SK-N-SH (cell line): ENCODE data around the gene PKP2. TPM values are rescaled to one million over a fixed set of nuclear protein-coding genes. Genes with fewer than 3 reads are reported as not detected.
A peak's percentile ranks its signal among the peaks of the same experiment; 100 is the strongest.
"Not testable (repeated sequence)": the region's sequence is repeated elsewhere in the genome, so short reads cannot be mapped to it uniquely, and the experiment has no call there.

Source experiments
- CTCF ChIA-PET: fragments of 300-600, 350-600 bp; formaldehyde crosslinking; extraction: SDS; loops from one replicate; lab custom pipeline; 2021; lab: Yijun Ruan, JAX
- POLR2A ChIA-PET: fragments of 350-600 bp; sonication (Branson Sonifier 250); formaldehyde crosslinking; extraction: SDS; loops from one replicate; lab custom pipeline; 2020; ENCODE audit warnings: antibody characterized with exemption, inconsistent platforms; lab: Yijun Ruan, JAX
- DNase-seq: peaks from one replicate; pipeline ENCODE4 v3.0.0; 2012
- H2AFZ ChIP-seq: fragments of 200-600 bp; sonication (generic); 2 replicates; pipeline ENCODE4 v1.8.1; 2016; ENCODE audit warnings: antibody characterized with exemption, mild to moderate bottlenecking, low read depth
- H3F3A ChIP-seq: fragments of 200-600 bp; sonication (generic); replicated peaks from 2 replicates; pipeline ENCODE3; 2016; ENCODE audit warnings: antibody characterized with exemption, mild to moderate bottlenecking; ENCODE audit not compliant: insufficient read depth
- H3K27ac ChIP-seq, 2 experiments: fragments of 200-500 bp in 1 of 2; fragments of 200-600 bp in 1 of 2; sonication (Bioruptor generic) in 1 of 2; sonication (generic), shearing (Covaris generic) in 1 of 2; 2 replicates each; pipeline versions ENCODE4 v1.5.1 to v1.6.1; 2014 to 2016; ENCODE audit warnings: low read depth in 2 of 2, inconsistent platforms in 1 of 2, low read length in 1 of 2, mild to moderate bottlenecking in 1 of 2, mixed read lengths in 1 of 2
- H3K27me3 ChIP-seq: fragments of 200-600 bp; sonication (generic), shearing (Covaris generic); 2 replicates; pipeline ENCODE4 v1.6.1; 2016; ENCODE audit warnings: mixed run types; ENCODE audit not compliant: insufficient read depth
- H3K36me3 ChIP-seq, 2 experiments: fragments of 200-500 bp in 1 of 2; fragments of 200-600 bp in 1 of 2; sonication (Bioruptor generic) in 1 of 2; sonication (generic) in 1 of 2; replicated peaks in 1 of 2; 2 replicates each; pipeline versions ENCODE3 to v1.5.1; 2014 to 2016; ENCODE audit warnings: low read length in 1 of 2, mild to moderate bottlenecking in 1 of 2; ENCODE audit not compliant: insufficient read depth in 2 of 2, control insufficient read depth in 1 of 2
- H3K4me1 ChIP-seq, 2 experiments: fragments of 200-500 bp in 1 of 2; fragments of 200-600 bp in 1 of 2; sonication (Bioruptor generic) in 1 of 2; sonication (generic), shearing (Covaris generic) in 1 of 2; 2 replicates each; pipeline versions ENCODE4 v1.5.1 to v1.6.1; 2014 to 2016; ENCODE audit warnings: low read depth in 1 of 2, low read length in 1 of 2, mixed run types in 1 of 2; ENCODE audit not compliant: insufficient read depth in 2 of 2, control insufficient read depth in 1 of 2
- H3K4me2 ChIP-seq: fragments of 200-600 bp; sonication (generic), shearing (Covaris generic); 2 replicates; pipeline ENCODE4 v1.6.1; 2017; ENCODE audit warnings: mixed run types
- H3K4me3 ChIP-seq, 2 experiments: fragments of 200-500 bp in 1 of 2; fragments of 200-600 bp in 1 of 2; sonication (Bioruptor generic) in 1 of 2; sonication (generic), shearing (Covaris generic) in 1 of 2; 2 replicates each; pipeline versions ENCODE4 v1.5.1 to v1.8.1; 2014 to 2016; ENCODE audit warnings: low read depth in 2 of 2, inconsistent platforms in 1 of 2, low read length in 1 of 2, mild to moderate bottlenecking in 1 of 2, mixed read lengths in 1 of 2, moderate library complexity in 1 of 2
- H3K79me2 ChIP-seq: fragments of 200-600 bp; sonication (generic); 2 replicates; pipeline ENCODE4 v1.8.1; 2017; ENCODE audit warnings: mild to moderate bottlenecking; ENCODE audit not compliant: insufficient read depth
- H3K9ac ChIP-seq: fragments of 200-600 bp; sonication (generic); 2 replicates; pipeline ENCODE4 v1.6.1; 2017; ENCODE audit warnings: mixed run types
- H3K9me2 ChIP-seq: fragments of 200-600 bp; sonication (generic); 2 replicates; pipeline ENCODE4 v1.6.1; 2017; ENCODE audit warnings: mixed run types
- H3K9me3 ChIP-seq: fragments of 200-600 bp; sonication (generic); 2 replicates; pipeline ENCODE4 v1.6.1; 2017; ENCODE audit warnings: mixed run types, mild to moderate bottlenecking, moderate library complexity
- H4K20me1 ChIP-seq: fragments of 200-600 bp; sonication (generic); 2 replicates; pipeline ENCODE4 v1.6.1; 2017; ENCODE audit warnings: mild to moderate bottlenecking, mixed run types; ENCODE audit not compliant: insufficient read depth
- GATA2 ChIP-seq: sonication (generic); formaldehyde crosslinking; IDR thresholded peaks from 2 replicates; pipeline ENCODE4 v1.5.0; 2020; ENCODE audit warnings: mild to moderate bottlenecking, missing genetic modification reagents
- IRF3 ChIP-seq: fragments of 150-350 bp; IDR thresholded peaks from 2 replicates; pipeline ENCODE4 v1.6.1; 2016; ENCODE audit warnings: mild to moderate bottlenecking, low read depth, low read length
- JUND ChIP-seq: IDR thresholded peaks from 2 replicates; pipeline ENCODE4 v1.4.0; 2012
- RXRA ChIP-seq: IDR thresholded peaks from 2 replicates; pipeline ENCODE4 v1.4.0; 2012; ENCODE audit warnings: low read depth, mild to moderate bottlenecking, borderline replicate concordance
- SMC3 ChIP-seq: IDR thresholded peaks from 2 replicates; pipeline ENCODE4 v1.6.1; 2012; ENCODE audit warnings: low read depth, low read length, improper control_type of control experiment
- ZBTB33 ChIP-seq: IDR thresholded peaks from 2 replicates; pipeline ENCODE4 v1.4.0; 2012; ENCODE audit warnings: low read depth, borderline replicate concordance
- WGBS: methylation state at CpG from one replicate; pipeline ENCODE4 v1.1.6; 2017; ENCODE audit warnings: low lambda C conversion rate; 5-methylcytosine and 5-hydroxymethylcytosine counted together
- polyA plus RNA-seq, 3 experiments: library from polyadenylated mRNA; depleted of rRNA; stranded (reverse); fragments of >200 nt; gene quantifications; 2 replicates each; pipeline ENCODE4 v1.2.3, GENCODE V29; 2012

Gene PKP2
- polyA plus RNA-seq, 1 of the 3 experiments (the other 2 are of a cell fraction): 0.10 TPM

- TF ChIP-seq IRF3 (no peak), GATA2 (no peak), SMC3 (no peak)
- 66% methylated on average over 7 of the region's 7 CpGs for WGBS
- DNase-seq: no peak
- Histone ChIP-seq H4K20me1 (no peaks in the 10 kb centered on the region), H3K4me2 (no peak overlapping the region), H3F3A (no peaks in the 10 kb centered on the region), H2AFZ (no peak overlapping the region), H3K4me3 (no peak overlapping the region), H3K79me2 (no peaks in the 10 kb centered on the region), H3K9ac (no peak overlapping the region), H3K36me3 (no peaks in the 10 kb centered on the region), H3K4me1 (peaks cover 0 to 20% of the 10 kb centered on the region in 2 experiments; a peak in 2 of 4 replicates), H3K27me3 (no peaks in the 10 kb centered on the region), H3K27ac (no peak overlapping the region), H3K9me3 (no peaks in the 10 kb centered on the region), H3K9me2 (no peaks in the 10 kb centered on the region)
- ChIA-PET POLR2A (no interaction called here), CTCF (interaction anchor here (1.4 to 1.9 kb wide), 2 partner anchors 15 to 126 kb away, joined by 3 to 10 read pairs; partner anchors contain the start of genes PKP2 and YARS2)
These were observed 14.9 kb downstream of the PKP2 start for GRCh38 chr12:32881702-32882101.

GRCh38 chr12:32881107-32881506 lies 15.5 kb downstream of the PKP2 start:
- H3K9me2 ChIP-seq: no peaks in the 10 kb centered on the region
- no peak overlapping the region for H2AFZ ChIP-seq
- TF ChIP-seq ZBTB33 (no peak), JUND (no peak), RXRA (no peak)
- ChIA-PET POLR2A (no interaction called here), CTCF (interaction anchor here (1.0 to 2.4 kb wide), 2 partner anchors 16 to 125 kb away, joined by 3 to 8 read pairs; partner anchors contain the start of genes PKP2 and YARS2)
- H3F3A ChIP-seq: no peaks in the 10 kb centered on the region
- H3K4me2 ChIP-seq: no peak overlapping the region
- no peaks in the 10 kb centered on the region for H3K27me3 ChIP-seq
- H4K20me1 ChIP-seq: no peaks in the 10 kb centered on the region
- no peaks in the 10 kb centered on the region for H3K9me3 ChIP-seq
- H3K9ac ChIP-seq: no peak overlapping the region
- H3K4me3 ChIP-seq: no peak overlapping the region
- no peaks in the 10 kb centered on the region for H3K36me3 ChIP-seq
- 30% methylated on average over 3 of the region's 3 CpGs for whole genome bisulfite sequencing
- no peaks in the 10 kb centered on the region for H3K79me2 ChIP-seq
- DNase-seq: peak; percentile 40
- H3K27ac ChIP-seq: no peak overlapping the region
- H3K4me1 ChIP-seq: peaks cover 0 to 20% of the 10 kb centered on the region in 2 experiments; a peak in 2 of 4 replicates

GRCh38 chr12:32879066-32879465 lies 17.5 kb downstream of the PKP2 start:
- H3K79me2 ChIP-seq, H3K9me2 ChIP-seq, POLR2A ChIA-PET: not testable (repeated sequence)

More at GRCh38 chr12:32879066-32879465, 17.5 kb downstream of the PKP2 start:
- H3K4me3 ChIP-seq, H3K27me3 ChIP-seq, H3K4me2 ChIP-seq, H3K36me3 ChIP-seq, H3F3A ChIP-seq, DNase-seq, H3K9ac ChIP-seq, H3K9me3 ChIP-seq, H2AFZ ChIP-seq, H4K20me1 ChIP-seq, H3K27ac ChIP-seq: not testable (repeated sequence)
- CTCF ChIA-PET: interaction anchor here (2.4 kb wide), 1 partner anchor 123 kb away, joined by 8 read pairs; the partner anchor contains the start of gene YARS2
- WGBS: 66% methylated on average over 7 of the region's 7 CpGs
- H3K4me1 ChIP-seq: peaks cover 0 to 20% of the 10 kb centered on the region in 2 experiments; a peak in 2 of 4 replicates
